ENCODE data around the gene PLEKHS1. TPM values are rescaled to one million over a fixed set of nuclear protein-coding genes. Genes with fewer than 3 reads are reported as not detected.
"Not testable (repeated sequence)": the region's sequence is repeated elsewhere in the genome, so short reads cannot be mapped to it uniquely, and the experiment has no call there.

The PLEKHS1 gene
- polyA plus RNA-seq, 1 of the 3 experiments (the other 2 are of a cell fraction): not detected

- no peak overlapping the region for H3K9ac ChIP-seq
- no peak overlapping the region for H3K4me3 ChIP-seq (ENCODE audit: low read depth in 2 of 2, low read length in 1 of 2)
- H3K36me3 ChIP-seq (replicated peaks in 1 of 2; ENCODE audit: control insufficient read depth in 1 of 2, insufficient read depth in 2 of 2, low read length in 1 of 2): no peaks in the 10 kb centered on the region
- no peaks in the 10 kb centered on the region for H3K27me3 ChIP-seq (ENCODE audit: insufficient read depth)
- ChIA-PET POLR2A (no interaction called here), CTCF (interaction anchor here (1.6 kb wide), 1 partner anchor 21 kb away, joined by 7 read pairs; no protein-coding TSS in a partner anchor)
- H3K9me3 ChIP-seq: no peaks in the 10 kb centered on the region
- H3K79me2 ChIP-seq (ENCODE audit: insufficient read depth): no peaks in the 10 kb centered on the region
- no peak overlapping the region for H3K27ac ChIP-seq (ENCODE audit: low read depth in 2 of 2, low read length in 1 of 2)
- H3F3A ChIP-seq (replicated peaks; ENCODE audit: insufficient read depth): no peaks in the 10 kb centered on the region
- H4K20me1 ChIP-seq (ENCODE audit: insufficient read depth): no peaks in the 10 kb centered on the region
- peak; percentile 43 for DNase-seq
- H3K9me2 ChIP-seq: no peaks in the 10 kb centered on the region
- H3K4me2 ChIP-seq: no peak overlapping the region
- H3K4me1 ChIP-seq (ENCODE audit: control insufficient read depth in 1 of 2, insufficient read depth in 2 of 2, low read depth in 1 of 2, low read length in 1 of 2): no peaks in the 10 kb centered on the region
- TF ChIP-seq USF2 (IDR thresholded peaks at IDR 0.05; ENCODE audit: borderline replicate concordance, low read depth, low read length): no peak
- TF ChIP-seq, protein P1, sequence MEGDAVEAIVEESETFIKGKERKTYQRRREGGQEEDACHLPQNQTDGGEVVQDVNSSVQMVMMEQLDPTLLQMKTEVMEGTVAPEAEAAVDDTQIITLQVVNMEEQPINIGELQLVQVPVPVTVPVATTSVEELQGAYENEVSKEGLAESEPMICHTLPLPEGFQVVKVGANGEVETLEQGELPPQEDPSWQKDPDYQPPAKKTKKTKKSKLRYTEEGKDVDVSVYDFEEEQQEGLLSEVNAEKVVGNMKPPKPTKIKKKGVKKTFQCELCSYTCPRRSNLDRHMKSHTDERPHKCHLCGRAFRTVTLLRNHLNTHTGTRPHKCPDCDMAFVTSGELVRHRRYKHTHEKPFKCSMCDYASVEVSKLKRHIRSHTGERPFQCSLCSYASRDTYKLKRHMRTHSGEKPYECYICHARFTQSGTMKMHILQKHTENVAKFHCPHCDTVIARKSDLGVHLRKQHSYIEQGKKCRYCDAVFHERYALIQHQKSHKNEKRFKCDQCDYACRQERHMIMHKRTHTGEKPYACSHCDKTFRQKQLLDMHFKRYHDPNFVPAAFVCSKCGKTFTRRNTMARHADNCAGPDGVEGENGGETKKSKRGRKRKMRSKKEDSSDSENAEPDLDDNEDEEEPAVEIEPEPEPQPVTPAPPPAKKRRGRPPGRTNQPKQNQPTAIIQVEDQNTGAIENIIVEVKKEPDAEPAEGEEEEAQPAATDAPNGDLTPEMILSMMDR (IDR thresholded peaks at IDR 0.05): peak; percentile 31; the same call in 1 of the 2 replicates
- WGBS (ENCODE audit: low lambda C conversion rate): 66% methylated on average over 8 of the region's 8 CpGs
- no peak overlapping the region for H2AFZ ChIP-seq (ENCODE audit: low read depth)
Measured at GRCh38 chr10:113820507-113820906, 69.0 kb downstream of the PLEKHS1 start.

DNA sequence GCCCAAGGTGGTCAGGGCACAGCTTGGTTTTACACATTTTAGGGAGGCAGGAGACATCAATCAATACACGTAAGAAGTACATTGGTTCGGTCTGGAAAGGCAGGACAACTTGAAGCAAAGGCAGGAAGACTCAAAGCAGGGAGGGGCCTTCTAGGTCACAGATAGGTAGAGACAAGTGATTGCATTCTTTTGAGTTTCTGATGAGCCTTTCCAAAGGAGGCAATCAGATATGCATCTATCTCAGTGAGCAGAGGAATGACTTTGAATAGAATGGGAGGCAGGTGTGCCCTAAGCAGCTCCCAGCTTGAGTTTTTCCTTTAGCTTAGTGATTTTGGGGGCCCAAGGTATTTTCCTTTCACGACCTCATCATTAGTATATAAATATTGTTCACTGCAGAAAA lies 69.8 kb downstream of the PLEKHS1 start:
- H4K20me1 ChIP-seq (ENCODE audit: insufficient read depth); POLR2A ChIA-PET; H3K4me1 ChIP-seq (ENCODE audit: control insufficient read depth in 1 of 2, insufficient read depth in 2 of 2, low read depth in 1 of 2, low read length in 1 of 2); H3K9ac ChIP-seq; H3K79me2 ChIP-seq (ENCODE audit: insufficient read depth); H3K36me3 ChIP-seq (replicated peaks in 1 of 2; ENCODE audit: control insufficient read depth in 1 of 2, insufficient read depth in 2 of 2, low read length in 1 of 2); DNase-seq; H3K4me2 ChIP-seq; H3K9me3 ChIP-seq; H3K4me3 ChIP-seq (ENCODE audit: low read depth in 2 of 2, low read length in 1 of 2); H3K9me2 ChIP-seq; H3F3A ChIP-seq (replicated peaks; ENCODE audit: insufficient read depth); H3K27ac ChIP-seq (ENCODE audit: low read depth in 2 of 2, low read length in 1 of 2); H3K27me3 ChIP-seq (ENCODE audit: insufficient read depth); H2AFZ ChIP-seq (ENCODE audit: low read depth): not testable (repeated sequence)
- WGBS (ENCODE audit: low lambda C conversion rate): 65% methylated on average over 3 of the region's 3 CpGs
- CTCF ChIA-PET: interaction anchor here (0.7 to 1.8 kb wide), 3 partner anchors 22 to 53 kb away, joined by 3 to 7 read pairs (median 4); no protein-coding TSS in a partner anchor

DNA sequence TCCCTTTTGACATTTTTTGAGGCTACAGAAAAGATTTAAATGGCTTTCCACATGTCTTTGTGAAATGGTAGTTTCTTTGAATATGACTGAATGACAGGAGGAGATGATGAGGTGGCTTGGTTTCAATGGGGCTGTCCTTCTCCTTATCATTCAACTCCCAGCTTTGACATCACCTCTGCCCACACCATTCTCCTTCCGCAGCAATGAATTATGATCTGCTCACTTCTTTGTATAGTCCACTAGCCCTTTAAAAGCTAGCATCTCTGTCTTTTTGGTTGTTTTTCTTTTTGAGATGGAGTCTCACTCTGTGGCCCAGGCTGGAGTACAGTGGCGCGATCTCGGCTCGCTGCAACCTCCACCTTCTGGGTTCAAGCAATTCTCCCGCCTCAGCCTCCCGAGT lies 70.7 kb downstream of the PLEKHS1 start:
- no peaks in the 10 kb centered on the region for H3K9me2 ChIP-seq
- H3K4me3 ChIP-seq (ENCODE audit: low read depth in 2 of 2, low read length in 1 of 2): no peak overlapping the region
- no peak for TF ChIP-seq CHD2 (IDR thresholded peaks at IDR 0.05; ENCODE audit: low read length, partially characterized antibody)
- no peak for TF ChIP-seq EP300 (IDR thresholded peaks at IDR 0.05; ENCODE audit: borderline replicate concordance in 1 of 2, low read depth in 1 of 2, low read length in 1 of 2)
- TF ChIP-seq EZH2phosphoT487 (IDR thresholded peaks at IDR 0.05; ENCODE audit: borderline replicate concordance, low read depth): no peak
- no peak for TF ChIP-seq SIN3A (IDR thresholded peaks at IDR 0.05; ENCODE audit: borderline replicate concordance, low read depth, low read length)
- TF ChIP-seq MXI1 (IDR thresholded peaks at IDR 0.05; ENCODE audit: low read depth, low read length): no peak
- no peak for TF ChIP-seq USF2 (IDR thresholded peaks at IDR 0.05; ENCODE audit: borderline replicate concordance, low read depth, low read length)
- TF ChIP-seq, protein P1 (IDR thresholded peaks at IDR 0.05): no peak
- TF ChIP-seq RXRA (IDR thresholded peaks at IDR 0.05; ENCODE audit: borderline replicate concordance, low read depth): no peak
- TF ChIP-seq TCF12 (IDR thresholded peaks at IDR 0.05): no peak
- TF ChIP-seq FOXM1 (IDR thresholded peaks at IDR 0.05; ENCODE audit: low read depth): no peak
- no peak overlapping the region for H3K9ac ChIP-seq
- WGBS (ENCODE audit: low lambda C conversion rate): 93% methylated on average over 7 of the region's 7 CpGs
- H3K79me2 ChIP-seq (ENCODE audit: insufficient read depth): no peaks in the 10 kb centered on the region
- H3K4me2 ChIP-seq: no peak overlapping the region
- POLR2A ChIA-PET: no interaction called here
- H3K27ac ChIP-seq (ENCODE audit: low read depth in 2 of 2, low read length in 1 of 2): no peak overlapping the region
- no peaks in the 10 kb centered on the region for H3K36me3 ChIP-seq (replicated peaks in 1 of 2; ENCODE audit: control insufficient read depth in 1 of 2, insufficient read depth in 2 of 2, low read length in 1 of 2)
- H4K20me1 ChIP-seq (ENCODE audit: insufficient read depth): no peaks in the 10 kb centered on the region
- no peaks in the 10 kb centered on the region for H3F3A ChIP-seq (replicated peaks; ENCODE audit: insufficient read depth)
- H3K9me3 ChIP-seq: no peaks in the 10 kb centered on the region
- no peak for DNase-seq
- no peak overlapping the region for H2AFZ ChIP-seq (ENCODE audit: low read depth)
- CTCF ChIA-PET: interaction anchor here (0.8 to 1.8 kb wide), 4 partner anchors 23 to 284 kb away, joined by 3 to 7 read pairs (median 4); no protein-coding TSS in a partner anchor
- H3K27me3 ChIP-seq (ENCODE audit: insufficient read depth): no peaks in the 10 kb centered on the region
- no peaks in the 10 kb centered on the region for H3K4me1 ChIP-seq (ENCODE audit: control insufficient read depth in 1 of 2, insufficient read depth in 2 of 2, low read depth in 1 of 2, low read length in 1 of 2)

Data from SK-N-SH (cell line).